Fibroblast of pulmonary artery (primary cell): Measurements from ENCODE around the gene PRKRIP1.
A peak's percentile ranks its signal among the peaks of the same experiment; 100 is the strongest.
"Not testable (repeated sequence)": the region's sequence is repeated elsewhere in the genome, so short reads cannot be mapped to it uniquely, and the experiment has no call there.

Experiments used
- DNase-seq: peaks from one replicate; pipeline ENCODE4 v3.0.0-alpha.2; 2010; ENCODE audit warnings: low read depth
- H3K4me3 ChIP-seq: replicated peaks from 2 replicates; pipeline ENCODE4 v1.5.1; 2011; ENCODE audit warnings: low read depth, mild to moderate bottlenecking, control low read depth, low read length, moderate library complexity
- CTCF ChIP-seq: IDR thresholded peaks from 2 replicates; pipeline ENCODE4 v1.5.1; 2011; ENCODE audit warnings: mild to moderate bottlenecking, control low read depth, low read length, inconsistent platforms; ENCODE audit errors: missing control alignments

Gene PRKRIP1

GRCh38 chr7:102398543-102398942 is 2.4 kb downstream of the PRKRIP1 start:
- no peak for TF ChIP-seq CTCF
- no peak overlapping the region for H3K4me3 ChIP-seq
- no peak for DNase-seq

- no peak overlapping the region for H3K4me3 ChIP-seq
- TF ChIP-seq CTCF = no peak
- DNase-seq = no peak
These were observed 4.2 kb downstream of the PRKRIP1 start for GRCh38 chr7:102400360-102400759.

GRCh38 chr7:102403563-102403962 is 7.4 kb downstream of the PRKRIP1 start:
- no peak overlapping the region for H3K4me3 ChIP-seq
- TF ChIP-seq CTCF = no peak
- DNase-seq = no peak

GRCh38 chr7:102404005-102404861 is 8.1 kb downstream of the PRKRIP1 start:
- H3K4me3 ChIP-seq = no peak overlapping the region
- peak; percentile 69 for TF ChIP-seq CTCF
- peak; percentile 69 for DNase-seq

GRCh38 chr7:102404862-102405188 is 8.7 kb downstream of the PRKRIP1 start:
- DNase-seq = not testable (repeated sequence)

GRCh38 chr7:102407910-102408309 is 11.7 kb downstream of the PRKRIP1 start:
- H3K4me3 ChIP-seq = no peak overlapping the region
- TF ChIP-seq CTCF = no peak
- no peak for DNase-seq

More at GRCh38 chr7:102404862-102405188, 8.7 kb downstream of the PRKRIP1 start:
- H3K4me3 ChIP-seq = not testable (repeated sequence)

- H3K4me3 ChIP-seq, DNase-seq: not testable (repeated sequence)
These were observed 12.4 kb downstream of the PRKRIP1 start for GRCh38 chr7:102408530-102408929.

GRCh38 chr7:102409340-102409739 is 13.2 kb downstream of the PRKRIP1 start:
- TF ChIP-seq CTCF = no peak
- DNase-seq = no peak
- no peak overlapping the region for H3K4me3 ChIP-seq
